ENCODE results near the gene VARS2. TPM values are rescaled to one million over a fixed set of nuclear protein-coding genes. Genes with fewer than 3 reads are reported as not detected.
A peak's percentile ranks its signal among the peaks of the same experiment; 100 is the strongest.

Gene VARS2
- total RNA-seq, 2 donors from 2014 or later = 12.1 to 13.6 TPM

DNA sequence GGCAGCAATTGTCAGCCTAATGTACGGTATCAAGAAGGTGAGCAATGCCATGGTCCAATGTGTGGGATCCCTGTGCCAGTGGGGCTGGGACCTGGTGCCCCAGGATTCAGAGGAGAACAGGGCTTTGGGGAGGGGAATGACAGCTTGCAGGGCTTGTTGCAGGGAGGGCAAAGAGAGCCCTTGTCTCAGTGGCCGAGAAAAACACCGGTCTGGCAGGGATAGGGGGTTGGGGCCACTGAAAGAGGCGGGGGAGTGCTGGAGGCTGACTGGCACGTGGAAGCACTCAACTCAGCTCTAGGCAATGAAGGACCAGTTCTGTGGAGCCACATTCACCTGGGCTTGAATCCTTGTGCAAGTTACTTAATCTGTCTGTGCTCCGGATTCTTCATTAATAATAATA, 23.2 kb downstream of the VARS2 start:
- Histone ChIP-seq H3K4me1 (peaks cover 0 to 2% of the 10 kb centered on the region in 2 donors), H3K9me3 (no peaks in the 10 kb centered on the region), H3K27me3 (no peaks in the 10 kb centered on the region), H3K36me3 (no peaks in the 10 kb centered on the region), H3K27ac (no peak overlapping the region), H3K4me3 (no peak overlapping the region)
- no peak for DNase-seq (ENCODE audit: low spot score)
- TF ChIP-seq, protein P1, sequence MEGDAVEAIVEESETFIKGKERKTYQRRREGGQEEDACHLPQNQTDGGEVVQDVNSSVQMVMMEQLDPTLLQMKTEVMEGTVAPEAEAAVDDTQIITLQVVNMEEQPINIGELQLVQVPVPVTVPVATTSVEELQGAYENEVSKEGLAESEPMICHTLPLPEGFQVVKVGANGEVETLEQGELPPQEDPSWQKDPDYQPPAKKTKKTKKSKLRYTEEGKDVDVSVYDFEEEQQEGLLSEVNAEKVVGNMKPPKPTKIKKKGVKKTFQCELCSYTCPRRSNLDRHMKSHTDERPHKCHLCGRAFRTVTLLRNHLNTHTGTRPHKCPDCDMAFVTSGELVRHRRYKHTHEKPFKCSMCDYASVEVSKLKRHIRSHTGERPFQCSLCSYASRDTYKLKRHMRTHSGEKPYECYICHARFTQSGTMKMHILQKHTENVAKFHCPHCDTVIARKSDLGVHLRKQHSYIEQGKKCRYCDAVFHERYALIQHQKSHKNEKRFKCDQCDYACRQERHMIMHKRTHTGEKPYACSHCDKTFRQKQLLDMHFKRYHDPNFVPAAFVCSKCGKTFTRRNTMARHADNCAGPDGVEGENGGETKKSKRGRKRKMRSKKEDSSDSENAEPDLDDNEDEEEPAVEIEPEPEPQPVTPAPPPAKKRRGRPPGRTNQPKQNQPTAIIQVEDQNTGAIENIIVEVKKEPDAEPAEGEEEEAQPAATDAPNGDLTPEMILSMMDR (IDR thresholded peaks at IDR 0.05) = no peak

DNA sequence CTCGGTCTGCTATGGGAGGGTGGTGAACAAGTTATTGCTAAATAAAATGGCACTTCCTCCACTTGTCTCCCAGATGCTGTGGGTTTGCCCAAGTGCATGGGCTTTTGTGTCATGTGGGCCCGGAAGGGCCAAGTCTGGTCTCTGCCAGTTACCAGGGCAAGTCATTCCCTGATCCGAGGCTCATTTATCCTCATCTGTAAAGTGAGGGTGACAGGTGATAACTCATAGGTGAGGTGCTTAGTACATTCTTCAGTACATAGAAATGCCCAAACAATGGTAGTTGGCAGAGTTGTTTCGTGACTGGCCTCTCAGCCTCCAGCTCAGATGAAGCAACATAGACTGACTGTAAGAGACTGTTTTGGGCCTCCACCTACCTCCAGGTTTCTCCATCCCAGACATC, 24.7 kb downstream of the VARS2 start:
- Histone ChIP-seq H3K36me3 (no peaks in the 10 kb centered on the region), H3K27me3 (no peaks in the 10 kb centered on the region), H3K27ac (no peak overlapping the region), H3K4me3 (no peak overlapping the region), H3K9me3 (no peaks in the 10 kb centered on the region), H3K4me1 (peaks cover 0 to 12% of the 10 kb centered on the region in 2 donors)
- TF ChIP-seq, protein P1 (IDR thresholded peaks at IDR 0.05) = no peak
- no peak for DNase-seq (ENCODE audit: low spot score)

DNA sequence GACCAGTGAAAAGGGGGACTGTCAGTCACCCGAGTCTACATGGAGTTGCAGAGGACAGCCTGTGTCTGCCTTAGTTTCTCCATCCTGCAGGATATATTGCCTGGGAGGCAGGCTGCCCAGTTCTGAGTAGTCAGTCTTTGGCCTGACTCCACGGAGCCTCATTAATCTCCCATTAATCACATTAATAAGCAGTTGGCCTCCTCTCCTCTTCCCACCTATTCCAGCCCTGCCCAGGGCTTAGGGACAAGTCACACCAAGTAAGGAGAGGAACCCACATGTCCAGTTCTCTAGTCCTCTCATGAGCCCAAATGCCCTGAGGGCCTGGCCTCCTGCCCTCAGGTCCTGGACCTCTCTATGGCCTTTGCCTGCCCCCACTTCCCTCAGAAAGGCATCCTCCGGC, 25.4 kb downstream of the VARS2 start:
- no peaks in the 10 kb centered on the region for H3K36me3 ChIP-seq
- H3K27me3 ChIP-seq = no peaks in the 10 kb centered on the region
- no peak overlapping the region for H3K4me3 ChIP-seq
- no peaks in the 10 kb centered on the region for H3K9me3 ChIP-seq
- TF ChIP-seq, protein P1 (IDR thresholded peaks at IDR 0.05) = no peak
- peaks cover 0 to 12% of the 10 kb centered on the region in 2 donors for H3K4me1 ChIP-seq
- no peak overlapping the region for H3K27ac ChIP-seq
- DNase-seq (ENCODE audit: low spot score) = no peak

DNA sequence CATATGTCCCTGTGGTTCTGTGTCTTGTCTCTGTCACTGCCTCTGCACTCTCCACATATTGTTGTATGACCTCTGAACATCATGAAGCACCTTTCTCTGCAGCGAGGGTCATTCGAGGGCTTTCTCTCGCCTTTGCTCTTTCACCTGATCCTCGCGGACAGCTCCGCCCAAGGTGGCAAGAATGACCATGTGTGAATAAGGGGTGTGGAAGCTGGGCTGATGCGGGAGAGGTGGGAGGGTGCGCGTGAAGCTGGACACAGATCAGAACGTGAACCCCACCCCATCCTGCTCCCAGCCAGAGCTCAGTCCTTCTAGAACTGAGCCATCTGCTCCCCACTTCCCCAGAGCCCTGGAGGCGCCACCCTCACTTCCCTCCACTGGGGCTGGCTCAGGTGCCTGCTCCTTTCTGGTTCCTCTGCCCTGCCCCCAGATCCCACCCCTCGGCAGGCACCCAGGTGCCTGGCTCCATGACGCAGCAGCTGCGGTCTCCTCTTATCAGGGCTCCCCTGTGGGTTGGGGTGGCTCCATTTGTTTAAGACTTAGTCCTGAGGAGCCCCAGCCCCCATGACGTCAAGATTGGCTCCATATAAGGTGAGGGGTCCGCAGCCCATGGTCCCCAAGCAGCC, 26.4 kb downstream of the VARS2 start, which contains the start of gene MUCL3:
Gene MUCL3 (plus strand): TSS at position 613 of the 626 bp plus-strand sequence. CDS start 27 bp downstream, outside the sequence.
- Histone ChIP-seq H3K4me1 (peaks cover 0 to 12% of the 10 kb centered on the region in 2 donors), H3K9me3 (no peaks in the 10 kb centered on the region), H3K4me3 (no peak within 1 kb of the TSS), H3K27me3 (no peaks in the 10 kb centered on the region), H3K27ac (no peak within 1 kb of the TSS), H3K36me3 (no peaks in the 10 kb centered on the region)
- DNase-seq (ENCODE audit: low spot score) = no peak
- TF ChIP-seq, protein P1 (IDR thresholded peaks at IDR 0.05) = no peak

DNA sequence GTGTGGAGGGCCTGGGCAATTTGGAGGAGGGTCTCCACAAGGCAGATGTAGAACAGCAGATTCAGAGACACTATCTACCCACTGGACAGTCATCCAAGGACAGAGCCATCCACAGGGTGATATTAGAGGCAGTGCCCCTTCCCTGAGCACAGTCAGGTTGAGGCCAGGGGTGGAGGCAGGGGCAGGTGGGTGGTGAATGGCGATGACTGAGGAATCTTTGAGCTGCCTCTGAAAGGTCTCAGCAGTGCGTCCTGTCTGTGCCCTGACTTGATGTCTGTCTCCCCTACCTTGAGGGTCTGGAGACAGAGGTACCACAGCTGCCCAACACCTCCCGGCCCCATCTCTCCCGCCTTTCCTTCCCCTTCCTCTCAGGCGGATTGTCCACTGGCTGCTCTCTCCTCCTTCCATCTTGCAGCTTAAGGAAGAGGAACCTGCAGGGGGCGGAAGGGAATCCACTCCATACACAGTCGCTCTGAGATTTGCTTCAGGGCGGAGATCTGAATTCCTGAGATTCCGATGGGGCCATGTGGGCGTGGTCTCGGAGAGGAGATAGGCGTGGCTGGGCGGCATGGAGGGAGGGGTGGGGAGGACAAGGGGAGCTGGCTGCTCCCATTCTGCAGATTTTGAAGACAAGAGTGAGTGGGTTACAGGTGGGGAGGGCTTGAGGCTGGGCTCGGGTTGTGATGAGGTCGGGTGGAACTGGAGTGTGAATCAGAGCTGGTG, 28.5 kb downstream of the VARS2 start:
- no peaks in the 10 kb centered on the region for H3K36me3 ChIP-seq

More for the DNA sequence above, 28.5 kb downstream of the VARS2 start:
- H3K9me3 ChIP-seq = no peaks in the 10 kb centered on the region
- no peak overlapping the region for H3K4me3 ChIP-seq
- DNase-seq (ENCODE audit: low spot score) = peak; percentile 65
- H3K27ac ChIP-seq = no peak overlapping the region
- TF ChIP-seq, protein P1 (IDR thresholded peaks at IDR 0.05) = peak; percentile 18 to 45
- peaks cover 0 to 12% of the 10 kb centered on the region in 2 donors for H3K4me1 ChIP-seq
- H3K27me3 ChIP-seq = no peaks in the 10 kb centered on the region
